ENCODE results near the gene STPG3. TPM values are rescaled to one million over a fixed set of nuclear protein-coding genes. Genes with fewer than 3 reads are reported as not detected.

STPG3 gene
- polyA plus RNA-seq, 1 donor: 3.4 TPM

DNA sequence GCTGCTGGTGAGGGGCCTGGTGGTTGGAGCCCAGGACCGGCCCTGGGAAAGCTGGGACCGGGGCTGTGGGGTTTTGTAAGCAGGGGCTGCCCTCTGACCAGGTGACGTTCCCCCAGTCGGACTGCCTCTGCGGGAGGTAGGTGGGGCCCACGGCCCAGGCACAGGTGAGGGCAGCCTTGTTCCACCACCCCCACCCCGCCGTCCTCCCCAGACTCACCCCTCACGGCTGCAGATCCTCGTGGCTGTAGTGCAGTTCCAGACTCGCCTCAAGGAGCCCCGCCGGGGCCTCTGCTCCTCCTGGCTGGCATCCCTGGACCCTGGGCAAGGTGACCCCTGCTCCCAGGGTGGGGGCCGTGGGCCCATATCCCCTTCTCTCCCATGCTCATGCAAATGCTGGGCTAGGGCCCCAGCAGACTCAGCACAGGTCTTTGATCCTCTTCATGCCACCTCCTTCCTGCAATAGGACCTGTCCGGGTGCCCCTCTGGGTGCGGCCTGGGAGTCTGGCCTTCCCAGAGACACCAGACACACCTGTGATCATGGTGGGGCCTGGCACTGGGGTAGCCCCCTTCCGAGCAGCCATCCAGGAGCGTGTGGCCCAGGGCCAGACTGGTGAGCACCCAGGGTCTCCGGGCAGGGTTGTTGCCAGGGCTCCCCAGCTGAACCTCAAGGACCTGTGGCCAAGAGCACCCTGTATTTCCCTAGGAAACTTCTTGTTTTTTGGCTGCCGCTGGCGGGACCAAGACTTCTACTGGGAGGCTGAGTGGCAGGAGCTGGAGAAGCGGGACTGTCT lies 35.7 kb upstream of the STPG3 start:
- H3K9me3 ChIP-seq (ENCODE audit: control insufficient read depth, low read depth, low read length): peaks cover 5% of the 10 kb centered on the region
- DNase-seq: no peak
- peaks cover 13% of the 10 kb centered on the region for H3K36me3 ChIP-seq (ENCODE audit: control insufficient read depth, insufficient read depth, low read length)
- H3K27ac ChIP-seq (ENCODE audit: low read length): no peak overlapping the region
- no CpG with 5 or more reads among the region's 22 CpGs for WGBS (ENCODE audit: insufficient coverage, low lambda C conversion rate)
- no peak overlapping the region for H3K4me3 ChIP-seq (ENCODE audit: low read length)
- H3K27me3 ChIP-seq (ENCODE audit: control insufficient read depth, insufficient read depth, low read length): no peaks in the 10 kb centered on the region
- peaks cover 28% of the 10 kb centered on the region for H3K4me1 ChIP-seq (ENCODE audit: control insufficient read depth, insufficient read depth, low read length)

DNA sequence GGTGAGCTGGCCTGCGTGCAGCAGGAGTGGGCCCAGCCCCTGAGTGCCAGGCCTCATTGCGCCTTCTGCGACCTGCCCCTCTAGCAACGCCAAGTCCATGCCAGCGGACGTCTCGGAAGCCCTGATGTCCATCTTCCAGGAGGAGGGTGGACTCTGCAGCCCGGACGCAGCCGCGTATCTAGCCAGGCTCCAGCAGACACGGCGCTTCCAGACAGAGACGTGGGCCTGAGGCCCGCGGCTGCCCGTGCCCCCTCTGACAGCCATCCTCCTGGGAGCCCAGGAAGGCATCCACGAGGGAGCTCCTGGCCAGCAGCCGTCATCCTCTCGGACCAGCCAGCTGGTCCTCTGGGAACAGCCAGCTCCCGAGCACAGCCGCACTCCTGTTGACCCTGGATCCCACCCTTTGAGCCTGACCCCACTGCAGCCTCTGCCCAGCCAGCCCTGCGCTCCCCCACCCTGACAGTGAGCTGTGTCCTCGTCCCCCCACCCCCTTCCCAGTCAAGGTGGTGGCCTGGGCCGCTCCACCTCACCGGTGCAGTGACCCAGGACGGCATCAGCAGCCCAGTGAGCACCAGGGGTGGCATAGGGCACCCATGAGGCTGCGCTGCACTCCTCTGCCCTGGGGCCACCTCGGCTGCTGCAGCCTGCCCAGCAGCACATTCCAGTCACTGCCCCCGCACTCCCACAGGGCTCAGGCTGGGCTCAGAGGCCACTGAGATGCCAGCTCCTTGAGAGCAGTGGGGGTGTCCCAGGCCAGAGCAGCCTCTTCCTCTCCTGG lies 34.7 kb upstream of the STPG3 start:
- WGBS (ENCODE audit: insufficient coverage, low lambda C conversion rate): no CpG with 5 or more reads among the region's 30 CpGs
- H3K9me3 ChIP-seq (ENCODE audit: control insufficient read depth, low read depth, low read length): peaks cover 9% of the 10 kb centered on the region
- no peaks in the 10 kb centered on the region for H3K27me3 ChIP-seq (ENCODE audit: control insufficient read depth, insufficient read depth, low read length)
- DNase-seq: no peak
- H3K27ac ChIP-seq (ENCODE audit: low read length): no peak overlapping the region
- peaks cover 13% of the 10 kb centered on the region for H3K36me3 ChIP-seq (ENCODE audit: control insufficient read depth, insufficient read depth, low read length)
- H3K4me3 ChIP-seq (ENCODE audit: low read length): no peak overlapping the region
- H3K4me1 ChIP-seq (ENCODE audit: control insufficient read depth, insufficient read depth, low read length): peaks cover 28% of the 10 kb centered on the region

DNA sequence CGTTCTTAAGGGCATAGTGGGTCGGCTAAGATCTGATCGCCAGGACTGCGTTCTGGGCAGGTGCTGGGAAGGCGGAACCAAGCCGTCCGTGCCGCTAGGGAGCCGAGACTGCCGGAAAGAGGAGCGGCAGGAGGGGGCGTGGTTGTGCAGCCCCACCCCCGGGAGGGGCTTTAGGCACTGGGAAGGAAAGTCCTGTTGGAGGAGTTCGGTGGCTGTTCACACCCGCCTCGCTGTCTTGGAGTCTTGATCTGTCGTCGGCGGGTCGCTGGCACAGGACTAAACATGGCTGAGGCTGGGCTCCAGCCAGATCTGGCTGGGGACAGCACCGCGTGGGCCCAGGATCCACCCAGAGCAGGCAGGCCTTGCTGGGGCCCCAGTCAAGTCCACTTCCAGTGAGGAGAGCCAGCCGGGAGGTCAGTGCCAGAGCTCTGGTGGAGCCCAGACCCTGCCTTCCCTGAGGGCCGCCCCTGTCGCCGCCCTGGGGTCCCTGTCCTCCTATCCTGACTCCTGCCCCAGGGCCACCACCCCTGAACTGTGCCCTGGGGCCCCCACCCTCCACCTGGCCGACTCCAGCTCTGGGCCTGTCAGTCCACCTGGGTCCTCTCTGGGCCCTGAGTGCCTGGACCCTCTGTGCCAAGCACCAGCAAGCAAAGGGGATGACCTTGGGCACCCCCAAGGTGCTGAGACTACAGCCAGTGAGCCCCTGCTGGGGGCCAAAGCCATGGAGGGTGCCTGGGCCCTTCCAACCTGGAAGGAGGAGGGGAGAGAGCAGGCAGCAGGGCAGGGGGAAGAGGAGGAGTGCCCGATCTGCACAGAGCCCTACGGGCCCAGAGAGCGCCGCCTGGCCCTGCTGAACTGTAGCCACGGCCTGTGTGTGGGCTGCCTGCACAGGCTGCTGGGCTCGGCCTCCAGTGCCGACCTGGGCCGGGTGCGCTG lies 33.5 kb upstream of the STPG3 start:
- Histone ChIP-seq H3K9me3 (ENCODE audit: control insufficient read depth, low read depth, low read length) (peaks cover 9% of the 10 kb centered on the region), H3K4me1 (ENCODE audit: control insufficient read depth, insufficient read depth, low read length) (peaks cover 28% of the 10 kb centered on the region), H3K4me3 (ENCODE audit: low read length) (peak overlapping the region; percentile 39), H3K27ac (ENCODE audit: low read length) (peak overlapping the region; percentile 54), H3K36me3 (ENCODE audit: control insufficient read depth, insufficient read depth, low read length) (peaks cover 13% of the 10 kb centered on the region), H3K27me3 (ENCODE audit: control insufficient read depth, insufficient read depth, low read length) (no peaks in the 10 kb centered on the region)
- WGBS (ENCODE audit: insufficient coverage, low lambda C conversion rate): no CpG with 5 or more reads among the region's 36 CpGs
- DNase-seq: peak; percentile 78 to 88

DNA sequence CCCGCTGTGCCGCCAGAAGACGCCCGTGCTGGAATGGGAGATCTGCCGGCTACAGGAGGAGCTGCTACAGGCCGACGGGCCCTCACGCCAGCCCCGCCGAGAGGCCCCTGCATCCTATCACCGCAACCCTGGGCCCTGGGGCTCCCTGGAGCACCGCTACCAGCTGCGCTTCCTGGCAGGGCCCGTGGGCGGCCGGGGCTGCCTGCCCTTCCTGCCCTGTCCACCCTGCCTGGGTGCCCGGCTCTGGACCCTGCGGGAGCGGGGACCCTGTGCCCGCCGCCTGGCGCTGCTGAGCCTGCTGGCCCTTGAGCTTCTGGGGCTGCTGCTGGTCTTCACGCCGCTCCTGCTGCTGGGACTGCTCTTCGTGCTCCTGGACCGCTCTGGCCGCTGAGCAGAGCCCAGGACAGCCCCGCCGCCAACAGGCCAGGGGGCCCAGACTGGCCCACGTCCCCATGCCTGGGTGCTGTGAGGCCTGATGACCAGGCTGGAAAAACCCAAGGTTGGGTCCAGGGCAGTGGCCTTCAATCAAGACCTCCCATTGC lies 32.8 kb upstream of the STPG3 start:
- no CpG with 5 or more reads among the region's 30 CpGs for WGBS (ENCODE audit: insufficient coverage, low lambda C conversion rate)
- peak overlapping the region; percentile 66 for H3K27ac ChIP-seq (ENCODE audit: low read length)

DNA sequence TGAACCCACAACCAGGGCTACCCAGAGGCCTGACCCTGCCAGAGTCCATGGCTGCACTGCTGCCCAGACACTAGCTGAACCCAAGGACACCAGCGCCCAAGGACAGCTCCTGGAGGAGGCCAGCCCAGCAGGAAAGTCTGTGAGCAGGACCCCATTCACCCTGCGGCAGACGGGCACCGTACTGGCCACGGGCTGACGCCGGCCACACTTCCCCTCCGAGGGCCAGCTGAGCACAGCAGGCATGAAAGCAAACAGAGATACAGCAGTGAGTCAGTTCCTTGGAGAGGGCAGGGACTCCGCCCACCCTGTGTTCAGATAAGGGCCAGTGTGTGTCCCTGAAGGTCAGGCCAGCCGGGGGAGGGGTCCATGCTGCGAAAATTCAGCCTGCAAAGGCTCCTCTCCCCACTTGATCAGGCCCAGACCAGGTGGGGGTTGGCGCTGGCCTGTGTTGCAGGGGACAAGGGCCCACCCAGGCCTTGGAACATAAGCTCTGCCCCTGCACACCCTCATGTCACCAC lies 32.3 kb upstream of the STPG3 start:
- DNase-seq: peak in 1 of 2 donors; percentile 71

More for the DNA sequence above, 32.8 kb upstream of the STPG3 start:
- Histone ChIP-seq H3K4me1 (ENCODE audit: control insufficient read depth, insufficient read depth, low read length) (peaks cover 33% of the 10 kb centered on the region), H3K27me3 (ENCODE audit: control insufficient read depth, insufficient read depth, low read length) (no peaks in the 10 kb centered on the region), H3K4me3 (ENCODE audit: low read length) (no peak overlapping the region), H3K9me3 (ENCODE audit: control insufficient read depth, low read depth, low read length) (peaks cover 9% of the 10 kb centered on the region), H3K36me3 (ENCODE audit: control insufficient read depth, insufficient read depth, low read length) (peaks cover 13% of the 10 kb centered on the region)
- DNase-seq: no peak

DNA sequence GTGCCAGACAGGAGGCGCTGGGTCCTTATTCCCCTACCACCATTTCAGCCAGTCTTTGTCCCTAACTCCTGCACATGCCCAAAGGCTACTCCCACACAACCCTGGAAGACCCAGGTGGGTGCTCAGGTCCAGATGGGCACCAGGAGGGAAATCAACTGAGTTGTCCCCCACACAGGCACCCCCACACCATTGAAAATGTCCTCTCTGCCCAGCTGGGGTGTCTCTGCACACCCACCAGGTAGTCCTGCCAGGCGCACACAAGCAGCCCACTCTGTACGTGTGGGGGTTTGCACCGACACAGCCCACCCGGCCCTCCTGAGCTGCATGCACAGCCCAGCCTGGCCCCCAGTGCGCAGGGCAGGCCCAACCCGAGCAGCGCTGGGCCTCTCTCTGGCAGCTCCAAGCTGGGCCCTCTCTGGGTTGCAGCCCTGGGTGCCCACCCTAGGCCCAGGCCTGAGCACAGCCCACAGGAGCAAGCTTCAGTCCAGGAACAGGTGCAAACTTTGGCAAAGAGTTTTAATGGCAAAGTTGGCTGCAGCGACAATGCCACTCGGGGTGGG lies 31.2 kb upstream of the STPG3 start:
- no peaks in the 10 kb centered on the region for H3K27me3 ChIP-seq (ENCODE audit: control insufficient read depth, insufficient read depth, low read length)
- no peak overlapping the region for H3K4me3 ChIP-seq (ENCODE audit: low read length)
- H3K9me3 ChIP-seq (ENCODE audit: control insufficient read depth, low read depth, low read length): peaks cover 9% of the 10 kb centered on the region
- H3K4me1 ChIP-seq (ENCODE audit: control insufficient read depth, insufficient read depth, low read length): peaks cover 41% of the 10 kb centered on the region
- no CpG with 5 or more reads among the region's 10 CpGs for WGBS (ENCODE audit: insufficient coverage, low lambda C conversion rate)
- H3K36me3 ChIP-seq (ENCODE audit: control insufficient read depth, insufficient read depth, low read length): peaks cover 11% of the 10 kb centered on the region
- H3K27ac ChIP-seq (ENCODE audit: low read length): no peak overlapping the region
- DNase-seq: no peak

More for the DNA sequence above, 32.3 kb upstream of the STPG3 start:
- WGBS (ENCODE audit: insufficient coverage, low lambda C conversion rate): no CpG with 5 or more reads among the region's 12 CpGs
- H3K27me3 ChIP-seq (ENCODE audit: control insufficient read depth, insufficient read depth, low read length): no peaks in the 10 kb centered on the region
- H3K4me1 ChIP-seq (ENCODE audit: control insufficient read depth, insufficient read depth, low read length): peaks cover 33% of the 10 kb centered on the region
- peak overlapping the region; percentile 66 for H3K27ac ChIP-seq (ENCODE audit: low read length)
- peaks cover 9% of the 10 kb centered on the region for H3K9me3 ChIP-seq (ENCODE audit: control insufficient read depth, low read depth, low read length)
- H3K36me3 ChIP-seq (ENCODE audit: control insufficient read depth, insufficient read depth, low read length): peaks cover 13% of the 10 kb centered on the region
- no peak overlapping the region for H3K4me3 ChIP-seq (ENCODE audit: low read length)

DNA sequence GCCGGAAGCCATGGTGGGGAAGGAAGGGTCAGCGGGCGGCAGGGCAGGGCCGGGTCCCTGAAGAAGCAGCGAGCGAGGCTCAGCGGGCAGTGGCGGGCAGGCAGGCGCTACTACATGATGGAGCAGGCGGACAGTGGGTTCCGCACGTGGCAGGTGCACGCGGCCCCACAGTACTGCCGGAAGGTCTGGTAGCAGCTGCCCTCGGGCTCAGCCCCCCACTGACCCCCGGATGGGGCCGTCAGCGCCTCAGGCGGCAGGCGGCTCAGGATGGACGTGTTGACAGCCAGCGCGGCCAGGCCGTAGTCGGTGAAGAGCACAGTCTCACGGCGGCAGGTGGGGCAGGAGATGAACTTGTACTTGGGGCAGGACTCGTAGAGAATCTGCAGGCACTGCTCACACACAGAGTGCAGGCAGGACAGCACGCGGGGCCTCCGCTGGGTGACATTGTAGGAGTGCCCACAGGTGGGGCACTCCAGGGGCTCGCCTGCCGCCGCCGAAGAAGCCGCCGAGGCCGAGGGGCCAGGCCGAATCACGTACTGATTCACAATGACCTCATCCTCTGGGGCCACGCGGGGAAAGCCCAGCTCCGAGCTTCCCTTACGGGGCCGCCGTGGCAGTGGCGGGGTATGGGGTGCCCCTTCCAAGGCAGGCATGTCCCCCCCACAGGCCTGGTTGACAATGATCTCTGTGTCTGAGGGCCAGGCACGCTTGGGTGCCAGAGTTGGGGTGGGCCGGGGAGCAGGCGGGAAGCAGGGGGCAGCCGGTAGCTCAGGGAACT lies 30.6 kb upstream of the STPG3 start:
- DNase-seq: no peak
- no CpG with 5 or more reads among the region's 52 CpGs for WGBS (ENCODE audit: insufficient coverage, low lambda C conversion rate)
- Histone ChIP-seq H3K4me1 (ENCODE audit: control insufficient read depth, insufficient read depth, low read length) (peaks cover 48% of the 10 kb centered on the region), H3K27ac (ENCODE audit: low read length) (no peak overlapping the region), H3K36me3 (ENCODE audit: control insufficient read depth, insufficient read depth, low read length) (peaks cover 5% of the 10 kb centered on the region), H3K4me3 (ENCODE audit: low read length) (no peak overlapping the region), H3K27me3 (ENCODE audit: control insufficient read depth, insufficient read depth, low read length) (no peaks in the 10 kb centered on the region), H3K9me3 (ENCODE audit: control insufficient read depth, low read depth, low read length) (peaks cover 9% of the 10 kb centered on the region)

DNA sequence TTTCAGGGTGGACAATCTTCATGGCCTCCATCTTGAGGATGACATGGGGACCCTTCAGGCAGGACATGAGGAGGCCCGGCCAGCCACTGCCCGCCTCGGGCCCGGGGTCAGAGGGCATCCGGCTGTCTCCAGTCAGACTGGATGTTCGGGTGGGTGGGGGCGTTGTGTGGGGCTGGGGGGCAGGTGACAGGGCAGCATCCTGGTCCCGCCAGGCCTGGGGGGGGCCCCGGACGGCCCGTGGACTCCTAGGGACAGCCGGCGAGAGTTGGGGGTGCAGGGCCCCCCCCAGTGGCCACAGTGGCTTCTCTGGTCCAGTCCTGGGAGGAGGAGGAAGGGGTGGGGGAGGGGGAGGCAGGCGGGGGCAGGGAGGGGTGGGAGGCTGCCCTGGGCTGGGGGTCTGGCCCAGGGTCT lies 30.0 kb upstream of the STPG3 start:
- H3K27ac ChIP-seq (ENCODE audit: low read length): no peak overlapping the region
- no CpG with 5 or more reads among the region's 14 CpGs for WGBS (ENCODE audit: insufficient coverage, low lambda C conversion rate)
- peaks cover 54% of the 10 kb centered on the region for H3K4me1 ChIP-seq (ENCODE audit: control insufficient read depth, insufficient read depth, low read length)
- H3K36me3 ChIP-seq (ENCODE audit: control insufficient read depth, insufficient read depth, low read length): no peaks in the 10 kb centered on the region
- DNase-seq: no peak
- H3K9me3 ChIP-seq (ENCODE audit: control insufficient read depth, low read depth, low read length): peaks cover 9% of the 10 kb centered on the region
- H3K4me3 ChIP-seq (ENCODE audit: low read length): no peak overlapping the region
- no peaks in the 10 kb centered on the region for H3K27me3 ChIP-seq (ENCODE audit: control insufficient read depth, insufficient read depth, low read length)

DNA sequence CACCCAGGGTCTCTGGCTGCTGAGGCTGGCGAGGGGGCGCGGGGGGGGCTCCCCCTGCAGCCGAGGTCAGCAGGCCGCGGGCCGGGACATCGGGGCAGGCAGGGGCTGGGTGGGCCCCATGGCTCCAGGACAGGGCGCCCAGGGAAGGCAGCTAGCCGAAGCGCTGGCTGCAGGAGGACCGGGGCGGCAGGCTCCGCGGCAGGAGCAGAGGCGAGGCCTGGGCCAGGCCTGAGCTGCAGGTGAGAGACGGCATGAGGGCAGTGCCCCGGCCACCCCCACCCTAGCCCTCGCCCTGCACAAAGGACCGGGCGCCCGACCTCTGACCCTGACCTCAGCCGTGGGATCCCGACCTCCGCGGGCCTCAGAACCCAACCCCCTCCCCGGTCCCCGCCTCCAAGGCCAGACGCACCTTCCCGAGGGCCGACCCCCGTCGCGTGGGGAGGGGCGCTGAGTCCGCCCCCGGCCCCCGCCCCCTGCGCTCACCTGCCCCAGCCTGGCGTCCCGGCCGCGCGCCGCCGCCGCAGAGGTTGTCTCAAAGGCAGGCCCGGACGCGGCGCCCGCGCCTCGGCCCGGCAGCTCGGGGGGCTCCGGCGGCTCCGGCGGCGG lies 29.5 kb upstream of the STPG3 start:
- Histone ChIP-seq H3K4me3 (ENCODE audit: low read length) (peak overlapping the region; percentile 47), H3K36me3 (ENCODE audit: control insufficient read depth, insufficient read depth, low read length) (no peaks in the 10 kb centered on the region), H3K27ac (ENCODE audit: low read length) (no peak overlapping the region), H3K27me3 (ENCODE audit: control insufficient read depth, insufficient read depth, low read length) (no peaks in the 10 kb centered on the region), H3K9me3 (ENCODE audit: control insufficient read depth, low read depth, low read length) (peaks cover 9% of the 10 kb centered on the region), H3K4me1 (ENCODE audit: control insufficient read depth, insufficient read depth, low read length) (peaks cover 59% of the 10 kb centered on the region)
- no CpG with 5 or more reads among the region's 61 CpGs for WGBS (ENCODE audit: insufficient coverage, low lambda C conversion rate)
- peak in 1 of 2 donors; percentile 27 for DNase-seq
